Measurements from ENCODE around the gene HOXA2. TPM values are rescaled to one million over a fixed set of nuclear protein-coding genes. Genes with fewer than 3 reads are reported as not detected.

The HOXA2 gene
- total and polyA plus RNA-seq, 2 of the 8 experiments (the other 6 are each of a cell fraction or from before 2014, with no cell fraction given) = not detected

- TF ChIP-seq, protein P1, sequence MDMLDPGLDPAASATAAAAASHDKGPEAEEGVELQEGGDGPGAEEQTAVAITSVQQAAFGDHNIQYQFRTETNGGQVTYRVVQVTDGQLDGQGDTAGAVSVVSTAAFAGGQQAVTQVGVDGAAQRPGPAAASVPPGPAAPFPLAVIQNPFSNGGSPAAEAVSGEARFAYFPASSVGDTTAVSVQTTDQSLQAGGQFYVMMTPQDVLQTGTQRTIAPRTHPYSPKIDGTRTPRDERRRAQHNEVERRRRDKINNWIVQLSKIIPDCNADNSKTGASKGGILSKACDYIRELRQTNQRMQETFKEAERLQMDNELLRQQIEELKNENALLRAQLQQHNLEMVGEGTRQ (IDR thresholded peaks at IDR 0.05; ENCODE audit: low read length) = no peak
- TF ChIP-seq TAF1 (IDR thresholded peaks at IDR 0.05; ENCODE audit: low read depth, low read length) (no peak), SUZ12 (IDR thresholded peaks at IDR 0.05; ENCODE audit: low read length) (peak; percentile 96), RNF2 (IDR thresholded peaks at IDR 0.05; ENCODE audit: borderline replicate concordance, low read depth, low read length, missing control alignments, poor library complexity, severe bottlenecking) (peak; percentile 100), PHF8 (conservative IDR thresholded peaks at IDR 0.05; ENCODE audit: low read depth, low read length) (no peak)
These were observed 3.7 kb downstream of the HOXA2 start (continued) for GRCh38 chr7:27098578-27099451.
